PC-9 (cell line): ENCODE data around the gene GRIP1.

Experiments
- EZH2 ChIP-seq: fragments of 200-600 bp; sonication (generic); IDR thresholded peaks from 2 replicates; pipeline ENCODE4 v1.8.0; 2017; ENCODE audit warnings: antibody characterized with exemption, low read depth
- TF ChIP-seq, protein P1 (sequence below): fragments of 200-600 bp; sonication (generic); conservative IDR thresholded peaks from 2 replicates; pipeline ENCODE4 v1.6.1; 2017; ENCODE audit warnings: mixed run types, antibody characterized with exemption, mild to moderate bottlenecking, moderate library complexity

DNA sequence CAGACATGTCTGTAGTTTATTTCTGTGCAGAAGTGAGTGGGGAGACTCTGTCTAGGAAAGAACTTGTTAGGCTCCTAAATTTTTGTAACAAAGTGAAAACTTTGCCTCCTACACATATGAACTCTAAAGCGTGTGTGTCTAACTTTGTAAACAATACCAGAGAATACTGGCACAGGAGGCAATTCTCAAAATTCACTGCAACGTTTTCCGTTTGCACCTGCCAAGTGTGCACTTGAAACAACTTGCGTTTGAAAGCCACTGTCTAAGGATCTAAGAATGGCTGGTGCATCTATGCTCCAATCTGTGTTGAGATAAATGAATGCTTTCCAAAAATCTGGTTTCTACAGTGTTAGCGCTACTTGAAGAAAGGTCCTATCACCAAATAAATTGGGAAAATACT, 15.3 kb downstream of the GRIP1 start:
- no peak for TF ChIP-seq EZH2
- TF ChIP-seq, protein P1, sequence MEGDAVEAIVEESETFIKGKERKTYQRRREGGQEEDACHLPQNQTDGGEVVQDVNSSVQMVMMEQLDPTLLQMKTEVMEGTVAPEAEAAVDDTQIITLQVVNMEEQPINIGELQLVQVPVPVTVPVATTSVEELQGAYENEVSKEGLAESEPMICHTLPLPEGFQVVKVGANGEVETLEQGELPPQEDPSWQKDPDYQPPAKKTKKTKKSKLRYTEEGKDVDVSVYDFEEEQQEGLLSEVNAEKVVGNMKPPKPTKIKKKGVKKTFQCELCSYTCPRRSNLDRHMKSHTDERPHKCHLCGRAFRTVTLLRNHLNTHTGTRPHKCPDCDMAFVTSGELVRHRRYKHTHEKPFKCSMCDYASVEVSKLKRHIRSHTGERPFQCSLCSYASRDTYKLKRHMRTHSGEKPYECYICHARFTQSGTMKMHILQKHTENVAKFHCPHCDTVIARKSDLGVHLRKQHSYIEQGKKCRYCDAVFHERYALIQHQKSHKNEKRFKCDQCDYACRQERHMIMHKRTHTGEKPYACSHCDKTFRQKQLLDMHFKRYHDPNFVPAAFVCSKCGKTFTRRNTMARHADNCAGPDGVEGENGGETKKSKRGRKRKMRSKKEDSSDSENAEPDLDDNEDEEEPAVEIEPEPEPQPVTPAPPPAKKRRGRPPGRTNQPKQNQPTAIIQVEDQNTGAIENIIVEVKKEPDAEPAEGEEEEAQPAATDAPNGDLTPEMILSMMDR, result no peak
